Measurements from ENCODE around the gene ATRNL1.
A peak's percentile ranks its signal among the peaks of the same experiment; 100 is the strongest.

The ATRNL1 gene

DNA sequence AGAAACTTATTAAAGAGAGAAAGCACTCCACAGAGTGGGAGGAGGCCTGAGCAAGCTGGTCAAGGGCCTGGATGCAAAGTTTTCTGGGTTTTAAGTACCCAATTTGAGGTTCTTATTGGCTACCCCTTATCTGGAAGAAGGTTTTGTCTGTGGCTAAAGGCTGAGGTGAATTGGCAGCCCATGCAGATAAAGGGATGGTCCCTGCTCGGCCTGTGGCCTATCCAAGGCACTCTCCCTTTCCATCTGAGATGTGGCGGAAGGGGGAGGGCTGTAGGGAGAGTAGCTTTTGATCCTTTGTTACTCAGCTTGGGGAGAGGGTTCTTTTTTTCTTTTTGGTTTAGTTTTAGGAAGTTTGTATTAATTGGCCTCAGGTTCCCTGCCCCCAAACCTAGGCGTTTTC lies 465.1 kb downstream of the ATRNL1 start:
- TF ChIP-seq, protein P1, sequence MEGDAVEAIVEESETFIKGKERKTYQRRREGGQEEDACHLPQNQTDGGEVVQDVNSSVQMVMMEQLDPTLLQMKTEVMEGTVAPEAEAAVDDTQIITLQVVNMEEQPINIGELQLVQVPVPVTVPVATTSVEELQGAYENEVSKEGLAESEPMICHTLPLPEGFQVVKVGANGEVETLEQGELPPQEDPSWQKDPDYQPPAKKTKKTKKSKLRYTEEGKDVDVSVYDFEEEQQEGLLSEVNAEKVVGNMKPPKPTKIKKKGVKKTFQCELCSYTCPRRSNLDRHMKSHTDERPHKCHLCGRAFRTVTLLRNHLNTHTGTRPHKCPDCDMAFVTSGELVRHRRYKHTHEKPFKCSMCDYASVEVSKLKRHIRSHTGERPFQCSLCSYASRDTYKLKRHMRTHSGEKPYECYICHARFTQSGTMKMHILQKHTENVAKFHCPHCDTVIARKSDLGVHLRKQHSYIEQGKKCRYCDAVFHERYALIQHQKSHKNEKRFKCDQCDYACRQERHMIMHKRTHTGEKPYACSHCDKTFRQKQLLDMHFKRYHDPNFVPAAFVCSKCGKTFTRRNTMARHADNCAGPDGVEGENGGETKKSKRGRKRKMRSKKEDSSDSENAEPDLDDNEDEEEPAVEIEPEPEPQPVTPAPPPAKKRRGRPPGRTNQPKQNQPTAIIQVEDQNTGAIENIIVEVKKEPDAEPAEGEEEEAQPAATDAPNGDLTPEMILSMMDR (IDR thresholded peaks at IDR 0.05), result no peak

DNA sequence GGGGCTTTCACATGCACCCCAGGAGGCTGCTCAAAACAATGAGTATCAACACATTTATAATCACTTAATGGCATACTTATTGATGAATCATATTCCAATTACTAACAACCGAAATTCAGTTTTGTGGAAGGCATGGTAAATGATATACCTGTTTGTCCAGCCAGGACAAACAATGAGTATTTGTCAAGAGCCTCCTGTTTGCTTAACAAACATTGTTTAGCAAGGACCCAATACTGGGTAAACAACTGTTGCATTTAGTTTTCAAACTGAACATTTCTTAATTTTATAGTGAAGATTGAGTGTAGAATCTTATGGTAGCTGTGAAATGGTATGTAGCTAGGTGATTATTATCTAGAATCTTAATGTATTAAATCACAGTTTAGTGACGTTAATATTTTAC lies 473.7 kb downstream of the ATRNL1 start:
- TF ChIP-seq, protein P1 (IDR thresholded peaks at IDR 0.05), result no peak

- TF ChIP-seq, protein P1 (IDR thresholded peaks at IDR 0.05), result peak; percentile 68
These were observed 479.7 kb downstream of the ATRNL1 start for GRCh38 chr10:115572740-115573455.

- TF ChIP-seq, protein P1 (IDR thresholded peaks at IDR 0.05), result 0 out of 2 replicates have a peak, but pooled peaks have one; percentile 26
These were observed 487.1 kb downstream of the ATRNL1 start for GRCh38 chr10:115580239-115580638.

DNA sequence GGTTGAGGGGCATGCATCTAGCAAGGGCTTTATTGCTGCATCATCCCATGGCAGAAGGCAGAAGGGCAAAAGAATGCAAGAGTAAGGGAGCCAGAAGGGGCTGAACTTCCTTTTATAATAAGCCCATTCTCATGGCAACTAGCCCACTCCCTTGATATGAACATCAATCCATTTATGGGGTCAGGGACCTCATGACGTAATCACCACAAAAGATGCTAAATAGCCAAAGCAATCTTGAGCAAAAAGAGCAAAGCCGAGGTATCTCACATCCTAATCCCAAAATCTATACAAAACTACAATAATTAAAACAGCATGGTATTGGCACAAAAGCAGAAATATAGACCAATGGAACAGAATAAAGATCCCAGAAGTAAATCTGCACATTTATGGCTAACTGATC lies 499.9 kb downstream of the ATRNL1 start:
- TF ChIP-seq, protein P1 (IDR thresholded peaks at IDR 0.05), result no peak

DNA sequence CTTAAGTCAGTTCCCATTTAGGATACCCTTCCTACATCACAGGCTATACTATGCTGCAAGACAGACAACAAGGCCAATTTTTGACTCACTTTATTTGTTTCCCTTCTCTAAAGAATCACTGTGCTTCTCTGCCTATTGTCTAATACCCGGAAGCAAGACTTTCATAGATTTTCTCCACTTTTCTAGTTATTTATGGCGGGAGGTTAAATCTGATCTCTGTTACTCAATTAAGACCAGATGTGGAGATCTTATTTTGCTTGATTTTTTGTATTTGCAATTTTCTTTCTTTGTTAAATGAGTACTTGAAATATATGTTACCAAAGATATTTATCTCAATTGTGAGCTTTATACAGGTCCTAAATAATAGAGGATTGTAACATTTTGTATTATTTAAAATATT lies 511.5 kb downstream of the ATRNL1 start:
- TF ChIP-seq, protein P1 (IDR thresholded peaks at IDR 0.05), result no peak

GRCh38 chr10:115606086-115606485 lies 512.9 kb downstream of the ATRNL1 start:
- TF ChIP-seq, protein P1 (IDR thresholded peaks at IDR 0.05), result no peak

DNA sequence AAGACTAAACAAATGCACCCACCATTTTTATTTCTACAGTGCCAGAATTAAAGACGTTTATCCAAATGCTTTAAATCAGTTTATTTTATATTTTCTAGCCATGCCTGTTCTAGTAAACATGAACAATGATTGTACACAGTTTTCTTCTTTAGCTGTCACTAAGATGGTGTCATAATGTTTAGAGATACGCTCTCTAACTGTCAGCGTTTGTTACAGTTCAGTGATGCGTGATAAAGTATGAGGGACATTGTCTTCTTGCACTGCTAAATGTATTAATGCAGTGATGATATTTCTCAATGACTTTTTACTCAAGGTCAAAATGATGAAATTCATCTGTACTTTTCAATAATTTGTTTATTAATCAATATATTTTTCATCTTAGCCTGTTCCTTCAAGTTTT lies 513.6 kb downstream of the ATRNL1 start:
- TF ChIP-seq, protein P1 (IDR thresholded peaks at IDR 0.05), result no peak

All from LNCAP (cell line).